Measurements from ENCODE around the gene PTPRU. TPM values are rescaled to one million over a fixed set of nuclear protein-coding genes. Genes with fewer than 3 reads are reported as not detected.
"Not testable (repeated sequence)": the region's sequence is repeated elsewhere in the genome, so short reads cannot be mapped to it uniquely, and the experiment has no call there.

The PTPRU gene
- total RNA-seq, 2 donors from 2014 or later, result 28.7 to 47.8 TPM

DNA sequence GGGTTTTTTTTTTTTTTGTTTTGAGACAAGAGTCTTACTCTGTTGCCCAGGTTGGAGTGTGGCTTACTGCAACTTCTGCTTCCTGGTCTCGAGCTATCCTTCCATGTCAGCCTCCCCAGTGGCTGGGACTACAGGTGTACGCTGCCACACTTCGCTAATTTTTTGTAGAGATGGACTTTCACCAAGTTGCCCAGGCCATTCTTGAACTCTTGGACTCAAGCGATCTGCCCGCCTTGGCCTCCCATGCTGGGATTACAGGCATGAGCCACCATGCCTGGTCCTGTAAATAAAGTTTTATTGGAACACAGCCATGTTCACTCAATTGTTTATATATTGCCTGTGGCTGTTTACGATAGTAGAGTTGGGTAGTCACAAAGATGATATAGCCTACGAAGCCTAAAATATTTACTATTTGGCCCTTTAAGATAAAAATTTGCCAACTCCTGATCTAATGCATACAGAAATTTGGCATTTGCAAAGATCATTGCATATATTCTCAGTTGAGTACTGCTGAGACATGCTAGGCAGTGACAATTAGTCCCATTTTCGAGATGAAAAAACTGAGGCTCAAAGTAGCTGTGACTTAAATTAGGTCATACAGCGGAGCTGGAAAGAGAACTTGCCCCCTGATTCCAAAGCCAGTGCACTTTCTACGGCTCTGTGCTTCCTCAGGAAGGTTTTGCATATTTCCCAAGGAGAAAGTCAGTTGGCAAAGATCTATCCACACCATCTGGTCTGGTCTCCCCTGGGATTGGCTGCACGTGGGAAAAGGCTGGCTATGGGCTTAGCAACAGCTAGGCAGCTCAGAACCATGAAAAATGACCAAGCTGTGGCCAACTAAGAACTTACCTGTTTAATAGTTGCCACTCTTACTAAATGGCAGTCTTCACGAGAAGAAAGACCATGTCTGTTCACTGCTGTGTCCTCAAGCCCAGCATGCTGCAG, 25.0 kb upstream of the PTPRU start:
- H3K9me3 ChIP-seq, result no peaks in the 10 kb centered on the region
- H3K4me3 ChIP-seq, result no peak overlapping the region
- H3K4me1 ChIP-seq (ENCODE audit: control insufficient read depth in 1 of 2, low read depth in 2 of 2), result peaks cover 0 to 5% of the 10 kb centered on the region in 2 donors
- no peak overlapping the region for H3K27ac ChIP-seq
- no peak for TF ChIP-seq CTCF (IDR thresholded peaks at IDR 0.05)
- ATAC-seq (ENCODE audit: insufficient number of reproducible peaks, low FRiP score, low read depth) (no peak), DNase-seq (ENCODE audit: low spot score) (no peak)
- H3K27me3 ChIP-seq (replicated peaks; ENCODE audit: insufficient read depth), result no peaks in the 10 kb centered on the region
- no peaks in the 10 kb centered on the region for H3K36me3 ChIP-seq

DNA sequence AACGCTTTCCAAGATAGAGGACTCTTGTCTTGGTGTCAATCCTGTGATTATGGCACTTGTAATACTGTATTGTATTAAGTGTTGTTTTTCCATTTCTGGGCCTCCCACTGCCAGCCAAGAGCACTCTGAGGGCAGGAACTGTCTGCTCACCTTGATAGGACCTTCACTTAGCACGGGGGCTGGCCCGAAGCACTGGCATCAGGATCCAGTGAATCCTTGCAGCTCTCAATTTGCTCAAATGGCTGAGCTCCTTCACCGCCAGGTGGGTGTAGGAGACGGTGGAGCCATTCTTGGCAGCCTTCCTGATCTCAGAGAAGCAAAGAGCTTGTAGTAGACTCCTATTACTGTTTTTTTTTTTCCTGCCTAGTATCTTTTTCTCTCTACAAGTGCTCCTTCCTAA, 23.3 kb upstream of the PTPRU start:
- H3K27me3 ChIP-seq (replicated peaks; ENCODE audit: insufficient read depth), result no peaks in the 10 kb centered on the region
- H3K36me3 ChIP-seq, result no peaks in the 10 kb centered on the region
- H3K4me3 ChIP-seq, result no peak overlapping the region
- ATAC-seq (ENCODE audit: insufficient number of reproducible peaks, low FRiP score, low read depth) (no peak), DNase-seq (ENCODE audit: low spot score) (no peak)
- TF ChIP-seq CTCF (IDR thresholded peaks at IDR 0.05), result no peak
- no peak overlapping the region for H3K27ac ChIP-seq
- no peaks in the 10 kb centered on the region for H3K9me3 ChIP-seq
- H3K4me1 ChIP-seq (ENCODE audit: control insufficient read depth in 1 of 2, low read depth in 2 of 2), result no peaks in the 10 kb centered on the region

GRCh38 chr1:29217633-29218032, 18.7 kb upstream of the PTPRU start:
- no peak for DNase-seq (ENCODE audit: low spot score)
- no peak for TF ChIP-seq CTCF (IDR thresholded peaks at IDR 0.05)
- no peaks in the 10 kb centered on the region for H3K27me3 ChIP-seq (replicated peaks; ENCODE audit: insufficient read depth)
- no peaks in the 10 kb centered on the region for H3K36me3 ChIP-seq
- H3K4me3 ChIP-seq, result no peak overlapping the region
- H3K27ac ChIP-seq, result no peak overlapping the region
- H3K9me3 ChIP-seq, result no peaks in the 10 kb centered on the region
- ATAC-seq (ENCODE audit: insufficient number of reproducible peaks, low FRiP score, low read depth), result no peak
- no peaks in the 10 kb centered on the region for H3K4me1 ChIP-seq (ENCODE audit: control insufficient read depth in 1 of 2, low read depth in 2 of 2)

DNA sequence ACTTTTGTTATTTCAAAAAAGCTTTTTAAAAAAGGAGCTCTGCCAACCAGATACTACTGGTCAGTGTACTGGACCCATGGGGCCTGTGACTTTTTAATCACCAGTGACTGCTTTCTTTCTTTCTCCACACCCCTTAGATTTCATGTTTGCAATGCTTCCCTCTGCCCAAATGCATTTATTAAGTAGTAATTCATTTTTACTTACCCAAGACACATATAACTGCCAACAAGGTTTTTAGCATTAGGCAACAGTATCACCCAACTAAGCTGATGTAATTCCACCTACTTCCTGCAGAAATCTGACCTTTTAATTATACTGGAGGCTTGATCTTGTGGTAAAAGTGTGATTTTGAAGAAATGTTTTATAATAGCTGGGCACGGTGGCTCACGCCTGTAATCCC, 18.1 kb upstream of the PTPRU start:
- H3K27me3 ChIP-seq (replicated peaks; ENCODE audit: insufficient read depth), result no peaks in the 10 kb centered on the region
- ATAC-seq (ENCODE audit: insufficient number of reproducible peaks, low FRiP score, low read depth) (no peak), DNase-seq (ENCODE audit: low spot score) (no peak)
- H3K9me3 ChIP-seq, result no peaks in the 10 kb centered on the region
- H3K27ac ChIP-seq, result no peak overlapping the region
- no peaks in the 10 kb centered on the region for H3K36me3 ChIP-seq
- no peak overlapping the region for H3K4me3 ChIP-seq
- no peaks in the 10 kb centered on the region for H3K4me1 ChIP-seq (ENCODE audit: control insufficient read depth in 1 of 2, low read depth in 2 of 2)
- no peak for TF ChIP-seq CTCF (IDR thresholded peaks at IDR 0.05)

DNA sequence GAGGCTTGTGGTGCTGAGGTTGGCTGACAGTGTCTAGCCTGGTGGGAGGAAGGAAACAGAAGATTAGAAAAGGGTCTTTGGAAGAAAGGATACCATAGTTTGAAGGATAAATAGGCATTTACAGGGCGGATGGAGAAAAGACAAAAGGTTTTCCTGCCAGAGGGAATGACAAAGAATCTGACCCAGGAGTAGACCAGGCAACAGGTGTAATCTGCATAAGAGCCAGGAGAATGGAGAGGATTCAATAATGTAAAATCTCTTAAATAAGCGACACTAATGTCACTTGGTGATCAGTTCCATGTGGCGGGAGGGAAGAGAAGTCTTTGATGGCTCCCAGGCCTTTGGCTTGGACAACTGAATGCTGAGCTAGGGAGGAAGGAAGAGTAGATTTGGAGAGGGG, 15.0 kb upstream of the PTPRU start:
- H3K27me3 ChIP-seq (replicated peaks; ENCODE audit: insufficient read depth), result no peaks in the 10 kb centered on the region
- TF ChIP-seq CTCF (IDR thresholded peaks at IDR 0.05), result no peak
- H3K4me1 ChIP-seq (ENCODE audit: control insufficient read depth in 1 of 2, low read depth in 2 of 2), result no peaks in the 10 kb centered on the region
- no peaks in the 10 kb centered on the region for H3K9me3 ChIP-seq
- no peak overlapping the region for H3K27ac ChIP-seq
- H3K4me3 ChIP-seq, result no peak overlapping the region
- DNase-seq (ENCODE audit: low spot score), result no peak
- ATAC-seq (ENCODE audit: insufficient number of reproducible peaks, low FRiP score, low read depth), result no peak
- peaks cover 11% of the 10 kb centered on the region for H3K36me3 ChIP-seq

- H3K9me3 ChIP-seq; H3K27ac ChIP-seq; DNase-seq (ENCODE audit: low spot score); H3K27me3 ChIP-seq (replicated peaks; ENCODE audit: insufficient read depth); H3K4me3 ChIP-seq; H3K4me1 ChIP-seq (ENCODE audit: control insufficient read depth in 1 of 2, low read depth in 2 of 2); ATAC-seq (ENCODE audit: insufficient number of reproducible peaks, low FRiP score, low read depth): not testable (repeated sequence)
- peaks cover 11% of the 10 kb centered on the region for H3K36me3 ChIP-seq
These were observed 14.1 kb upstream of the PTPRU start for GRCh38 chr1:29222260-29222659.

Measured in thoracic aorta (tissue), 2 donors.